Measurements from ENCODE around the gene GLMP.

Gene GLMP

GRCh38 chr1:156258859-156259258 lies 36.6 kb downstream of the GLMP start:
- H3K9me3 ChIP-seq (ENCODE audit: low read length): no peaks in the 10 kb centered on the region
- H3K27me3 ChIP-seq (ENCODE audit: insufficient read depth, low read length): no peaks in the 10 kb centered on the region
- H3K4me3 ChIP-seq (ENCODE audit: low read length): no peak overlapping the region
- H3K36me3 ChIP-seq (ENCODE audit: insufficient read depth, low read length): peaks cover 76% of the 10 kb centered on the region
- no peak overlapping the region for H2AFZ ChIP-seq (ENCODE audit: low read depth, low read length)
- H3K4me1 ChIP-seq (ENCODE audit: insufficient read depth, low read length): no peaks in the 10 kb centered on the region

DNA sequence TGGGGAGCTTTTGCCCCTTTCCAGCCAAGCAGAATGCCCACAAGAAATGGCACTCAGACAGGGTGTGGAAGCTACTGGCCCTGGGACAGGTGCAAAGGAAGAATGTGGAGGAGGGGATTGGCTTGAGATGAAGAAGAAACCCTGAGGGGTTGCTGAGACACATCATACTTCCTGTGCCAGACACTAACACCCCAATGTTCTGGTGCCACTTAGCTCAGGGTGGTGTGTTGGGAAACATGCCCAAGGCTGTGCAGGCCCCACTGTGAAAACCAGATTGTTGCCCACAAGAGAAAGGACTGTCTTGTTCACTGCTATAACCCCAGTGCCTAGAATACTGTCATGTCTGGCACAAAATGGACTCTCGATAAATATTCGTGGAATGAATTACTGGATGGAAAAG lies 37.8 kb downstream of the GLMP start:
- H2AFZ ChIP-seq (ENCODE audit: low read depth, low read length): no peak overlapping the region
- H3K36me3 ChIP-seq (ENCODE audit: insufficient read depth, low read length): peaks cover 76% of the 10 kb centered on the region
- no peaks in the 10 kb centered on the region for H3K4me1 ChIP-seq (ENCODE audit: insufficient read depth, low read length)
- no peaks in the 10 kb centered on the region for H3K9me3 ChIP-seq (ENCODE audit: low read length)
- no peaks in the 10 kb centered on the region for H3K27me3 ChIP-seq (ENCODE audit: insufficient read depth, low read length)
- H3K4me3 ChIP-seq (ENCODE audit: low read length): no peak overlapping the region

DNA sequence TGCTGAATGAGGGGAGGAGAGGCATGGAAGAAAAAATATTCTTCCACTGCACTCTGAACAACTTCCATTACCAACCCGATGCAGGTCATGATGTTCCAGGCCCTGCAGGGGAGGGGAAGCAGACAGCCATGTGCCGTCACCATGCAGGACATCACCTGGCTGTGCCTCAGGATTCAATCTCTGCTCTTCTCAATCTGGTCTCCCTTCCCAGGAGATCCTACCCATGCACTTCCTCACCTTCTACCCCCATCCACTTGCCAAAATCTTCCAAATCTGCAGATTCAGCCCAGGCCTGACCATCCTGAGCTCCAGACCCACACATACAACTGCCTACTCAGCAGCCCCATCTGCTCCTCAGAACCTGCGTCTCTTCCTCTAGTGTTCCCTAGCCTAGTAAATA lies 41.8 kb downstream of the GLMP start:
- Histone ChIP-seq H3K4me3 (ENCODE audit: low read length) (no peak overlapping the region), H3K36me3 (ENCODE audit: insufficient read depth, low read length) (peaks cover 77% of the 10 kb centered on the region), H3K27me3 (ENCODE audit: insufficient read depth, low read length) (no peaks in the 10 kb centered on the region), H3K9me3 (ENCODE audit: low read length) (no peaks in the 10 kb centered on the region), H3K4me1 (ENCODE audit: insufficient read depth, low read length) (no peaks in the 10 kb centered on the region), H2AFZ (ENCODE audit: low read depth, low read length) (no peak overlapping the region)

- Histone ChIP-seq H3K4me1 (ENCODE audit: insufficient read depth, low read length) (no peaks in the 10 kb centered on the region), H3K27me3 (ENCODE audit: insufficient read depth, low read length) (no peaks in the 10 kb centered on the region), H2AFZ (ENCODE audit: low read depth, low read length) (no peak overlapping the region), H3K36me3 (ENCODE audit: insufficient read depth, low read length) (peaks cover 63% of the 10 kb centered on the region), H3K9me3 (ENCODE audit: low read length) (no peaks in the 10 kb centered on the region), H3K4me3 (ENCODE audit: low read length) (no peak overlapping the region)
Observed at GRCh38 chr1:156251527-156251926, 44.0 kb downstream of the GLMP start.

DNA sequence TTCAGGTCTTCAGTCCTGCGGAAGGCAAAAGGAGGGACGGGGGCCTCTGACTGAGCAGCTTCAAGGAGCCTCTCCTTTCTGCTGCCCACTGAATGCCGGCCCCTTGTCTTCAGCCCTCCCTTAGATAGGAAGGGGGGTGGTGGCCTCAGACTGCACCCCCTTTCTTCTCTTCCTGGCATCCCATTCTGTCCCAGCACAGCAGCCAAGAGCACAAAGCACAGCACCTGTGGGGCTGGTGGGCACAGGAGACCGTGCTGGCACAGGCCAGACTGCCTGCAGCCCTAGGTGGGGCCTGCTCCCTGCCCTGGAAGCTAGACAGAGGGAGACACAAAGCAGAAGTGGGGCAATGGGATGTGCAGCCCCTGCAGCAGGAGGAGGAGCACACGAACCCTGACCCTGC lies 45.9 kb downstream of the GLMP start:
- Histone ChIP-seq H3K36me3 (ENCODE audit: insufficient read depth, low read length) (peaks cover 54% of the 10 kb centered on the region), H2AFZ (ENCODE audit: low read depth, low read length) (no peak overlapping the region), H3K4me3 (ENCODE audit: low read length) (no peak overlapping the region), H3K4me1 (ENCODE audit: insufficient read depth, low read length) (no peaks in the 10 kb centered on the region), H3K9me3 (ENCODE audit: low read length) (no peaks in the 10 kb centered on the region), H3K27me3 (ENCODE audit: insufficient read depth, low read length) (no peaks in the 10 kb centered on the region)

- H2AFZ ChIP-seq (ENCODE audit: low read depth, low read length): no peak overlapping the region
- peaks cover 42% of the 10 kb centered on the region for H3K36me3 ChIP-seq (ENCODE audit: insufficient read depth, low read length)
- H3K4me3 ChIP-seq (ENCODE audit: low read length): no peak overlapping the region
- no peaks in the 10 kb centered on the region for H3K27me3 ChIP-seq (ENCODE audit: insufficient read depth, low read length)
- H3K4me1 ChIP-seq (ENCODE audit: insufficient read depth, low read length): no peaks in the 10 kb centered on the region
- no peaks in the 10 kb centered on the region for H3K9me3 ChIP-seq (ENCODE audit: low read length)
Observed at GRCh38 chr1:156248323-156248683, 47.2 kb downstream of the GLMP start.

- no peaks in the 10 kb centered on the region for H3K9me3 ChIP-seq (ENCODE audit: low read length)
- no peaks in the 10 kb centered on the region for H3K27me3 ChIP-seq (ENCODE audit: insufficient read depth, low read length)
- no peak within 1 kb of the TSS for H2AFZ ChIP-seq (ENCODE audit: low read depth, low read length)
- H3K4me1 ChIP-seq (ENCODE audit: insufficient read depth, low read length): no peaks in the 10 kb centered on the region
- no peak within 1 kb of the TSS for H3K4me3 ChIP-seq (ENCODE audit: low read length)
- peaks cover 36% of the 10 kb centered on the region for H3K36me3 ChIP-seq (ENCODE audit: insufficient read depth, low read length)
Observed at GRCh38 chr1:156247460-156248322, 47.8 kb downstream of the GLMP start, which contains the start of gene PAQR6. Gene PAQR6 (minus strand): TSS chr1:156248056. CDS start chr1:156246731, 1,325 bp downstream.

- Histone ChIP-seq H3K27me3 (ENCODE audit: insufficient read depth, low read length) (no peaks in the 10 kb centered on the region), H3K36me3 (ENCODE audit: insufficient read depth, low read length) (peaks cover 28% of the 10 kb centered on the region), H3K4me3 (ENCODE audit: low read length) (no peak overlapping the region), H3K4me1 (ENCODE audit: insufficient read depth, low read length) (no peaks in the 10 kb centered on the region), H2AFZ (ENCODE audit: low read depth, low read length) (no peak overlapping the region), H3K9me3 (ENCODE audit: low read length) (no peaks in the 10 kb centered on the region)
Observed at GRCh38 chr1:156246781-156247459, 48.6 kb downstream of the GLMP start.

- no peak overlapping the region for H3K4me3 ChIP-seq (ENCODE audit: low read length)
- H3K36me3 ChIP-seq (ENCODE audit: insufficient read depth, low read length): peaks cover 22% of the 10 kb centered on the region
- no peak overlapping the region for H2AFZ ChIP-seq (ENCODE audit: low read depth, low read length)
- H3K4me1 ChIP-seq (ENCODE audit: insufficient read depth, low read length): no peaks in the 10 kb centered on the region
- no peaks in the 10 kb centered on the region for H3K9me3 ChIP-seq (ENCODE audit: low read length)
- no peaks in the 10 kb centered on the region for H3K27me3 ChIP-seq (ENCODE audit: insufficient read depth, low read length)
Observed at GRCh38 chr1:156246241-156246780, 49.2 kb downstream of the GLMP start.

- no peak overlapping the region for H3K4me3 ChIP-seq (ENCODE audit: low read length)
- H3K4me1 ChIP-seq (ENCODE audit: insufficient read depth, low read length): no peaks in the 10 kb centered on the region
- peaks cover 16% of the 10 kb centered on the region for H3K36me3 ChIP-seq (ENCODE audit: insufficient read depth, low read length)
- no peaks in the 10 kb centered on the region for H3K9me3 ChIP-seq (ENCODE audit: low read length)
- no peak overlapping the region for H2AFZ ChIP-seq (ENCODE audit: low read depth, low read length)
- H3K27me3 ChIP-seq (ENCODE audit: insufficient read depth, low read length): no peaks in the 10 kb centered on the region
Observed at GRCh38 chr1:156245451-156246232, 49.8 kb downstream of the GLMP start.

DNA sequence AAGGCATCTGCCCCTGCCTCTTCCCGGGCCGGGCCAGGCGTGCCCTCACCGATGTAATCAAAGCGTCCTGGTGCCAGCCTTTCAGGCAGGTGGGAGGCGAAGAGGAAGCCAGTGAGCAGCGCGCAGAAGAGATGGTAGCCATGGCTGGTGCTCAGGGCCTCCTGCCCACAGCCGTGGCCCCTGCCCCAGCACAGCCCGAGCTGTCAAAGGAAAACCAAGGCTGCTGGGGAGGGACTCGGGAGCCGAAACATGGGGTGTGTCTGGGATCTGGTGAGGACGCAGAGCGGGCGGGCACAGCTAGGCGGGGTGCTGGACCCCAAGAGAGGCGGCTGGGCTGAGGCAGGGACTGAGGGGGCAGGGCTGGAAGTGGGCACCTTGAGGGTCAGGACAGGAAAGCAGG lies 50.8 kb downstream of the GLMP start:
- Histone ChIP-seq H3K27me3 (ENCODE audit: insufficient read depth, low read length) (no peaks in the 10 kb centered on the region), H3K4me1 (ENCODE audit: insufficient read depth, low read length) (no peaks in the 10 kb centered on the region), H3K4me3 (ENCODE audit: low read length) (no peak overlapping the region), H2AFZ (ENCODE audit: low read depth, low read length) (no peak overlapping the region), H3K36me3 (ENCODE audit: insufficient read depth, low read length) (peaks cover 9% of the 10 kb centered on the region), H3K9me3 (ENCODE audit: low read length) (no peaks in the 10 kb centered on the region)

- H3K4me1 ChIP-seq (ENCODE audit: insufficient read depth, low read length): no peaks in the 10 kb centered on the region
- no peak overlapping the region for H2AFZ ChIP-seq (ENCODE audit: low read depth, low read length)
- peaks cover 11% of the 10 kb centered on the region for H3K36me3 ChIP-seq (ENCODE audit: insufficient read depth, low read length)
- no peaks in the 10 kb centered on the region for H3K27me3 ChIP-seq (ENCODE audit: insufficient read depth, low read length)
- no peaks in the 10 kb centered on the region for H3K9me3 ChIP-seq (ENCODE audit: low read length)
- no peak overlapping the region for H3K4me3 ChIP-seq (ENCODE audit: low read length)
Observed at GRCh38 chr1:156244126-156244525, 51.4 kb downstream of the GLMP start.

DNA sequence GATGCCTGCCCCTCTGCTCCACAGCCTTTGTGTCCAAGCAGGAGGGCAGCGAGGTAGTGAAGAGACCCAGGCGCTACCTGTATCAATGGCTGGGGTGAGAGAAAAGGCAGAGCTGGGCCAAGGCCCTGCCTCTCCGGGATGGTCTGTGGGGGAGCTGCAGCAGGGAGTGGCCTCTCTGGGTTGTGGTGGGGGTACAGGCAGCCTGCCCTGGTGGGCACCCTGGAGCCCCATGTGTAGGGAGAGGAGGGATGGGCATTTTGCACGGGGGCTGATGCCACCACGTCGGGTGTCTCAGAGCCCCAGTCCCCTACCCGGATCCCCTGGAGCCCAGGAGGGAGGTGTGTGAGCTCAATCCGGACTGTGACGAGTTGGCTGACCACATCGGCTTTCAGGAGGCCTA lies 52.7 kb downstream of the GLMP start:
- Histone ChIP-seq H3K4me1 (ENCODE audit: insufficient read depth, low read length) (no peaks in the 10 kb centered on the region), H3K9me3 (ENCODE audit: low read length) (no peaks in the 10 kb centered on the region), H2AFZ (ENCODE audit: low read depth, low read length) (no peak overlapping the region), H3K36me3 (ENCODE audit: insufficient read depth, low read length) (peaks cover 25% of the 10 kb centered on the region), H3K27me3 (ENCODE audit: insufficient read depth, low read length) (no peaks in the 10 kb centered on the region), H3K4me3 (ENCODE audit: low read length) (no peak overlapping the region)

Data from neuron (in vitro differentiated cells).